Measurements from ENCODE around the gene CIZ1. TPM values are rescaled to one million over a fixed set of nuclear protein-coding genes. Genes with fewer than 3 reads are reported as not detected.

Gene CIZ1
- polyA plus RNA-seq, 4 donors, result 44.5 to 88.1 (median 47.8) TPM

DNA sequence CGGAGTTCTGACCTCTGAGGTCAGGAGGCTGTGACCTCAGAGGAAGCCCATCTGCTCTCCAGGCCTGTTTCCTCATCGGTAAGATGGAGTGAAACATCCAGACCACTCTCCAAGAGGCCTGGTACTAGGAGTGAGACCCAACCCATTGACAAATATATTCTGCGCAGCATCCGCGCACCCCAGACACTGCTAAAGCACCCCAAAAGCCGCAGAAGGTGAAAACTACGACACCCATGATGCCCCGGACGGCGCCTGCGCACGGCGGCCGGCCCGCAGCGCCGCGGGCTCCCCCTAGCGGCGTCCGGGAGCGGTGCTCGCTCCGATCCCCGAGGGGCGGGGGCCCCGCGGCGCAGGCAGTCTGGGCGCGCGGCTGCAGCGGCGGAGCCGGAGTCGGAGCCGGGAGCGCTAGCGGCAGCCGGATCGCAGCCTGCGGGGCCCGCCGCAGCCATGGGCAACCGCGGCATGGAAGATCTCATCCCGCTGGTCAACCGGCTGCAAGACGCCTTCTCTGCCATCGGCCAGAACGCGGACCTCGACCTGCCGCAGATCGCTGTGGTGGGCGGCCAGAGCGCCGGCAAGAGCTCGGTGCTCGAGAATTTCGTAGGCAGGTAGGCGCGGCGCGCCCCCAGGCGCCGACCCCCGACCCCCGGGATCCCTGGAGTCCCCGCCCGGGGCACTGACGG is 11.8 kb upstream of the CIZ1 start, which contains the start of gene DNM1:
Gene DNM1 (plus strand): TSS at position 356 of the 683 bp plus-strand sequence. CDS start 92 bp downstream, at position 448.
- FAIRE-seq, result no peak
- WGBS, 3 donors, result 0 to 1% (median 1%) methylated on average over 53 to 72 of the region's 72 CpGs

DNA sequence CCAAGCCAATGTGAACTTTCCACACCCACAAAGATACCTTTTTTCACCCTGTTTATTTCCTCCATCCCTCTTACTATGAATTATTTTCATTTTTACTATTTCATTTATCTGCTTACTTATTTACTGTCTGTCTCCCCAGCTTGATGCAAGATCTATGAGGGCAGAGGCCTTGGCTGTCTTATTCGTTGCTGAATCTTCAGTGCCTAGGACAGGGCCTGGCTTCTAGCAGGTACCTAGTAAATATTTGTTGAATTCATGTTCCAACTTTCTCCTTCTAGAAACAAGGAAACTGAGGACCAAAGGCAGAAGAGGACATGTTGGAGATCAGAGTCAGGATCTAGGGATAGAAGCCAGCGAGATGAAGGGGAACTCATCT is 11.3 kb upstream of the CIZ1 start:
- Histone ChIP-seq H3K4me3 (ENCODE audit: low read depth in 1 of 3, low read length in 3 of 3) (no peak overlapping the region), H3K27me3 (ENCODE audit: control insufficient read depth in 3 of 3, insufficient read depth in 3 of 3, low read length in 3 of 3) (peaks cover 0 to 3% (median 0%) of the 10 kb centered on the region in 3 donors), H3K4me1 (ENCODE audit: control insufficient read depth in 3 of 3, insufficient read depth in 2 of 3, low read depth in 1 of 3, low read length in 2 of 3) (peaks cover 0 to 27% (median 0%) of the 10 kb centered on the region in 3 donors), H3K27ac (ENCODE audit: low read depth in 1 of 3, low read length in 2 of 3) (no peak overlapping the region), H3K9me3 (ENCODE audit: control insufficient read depth in 2 of 2, insufficient read depth in 1 of 2, low read depth in 1 of 2, low read length in 1 of 2) (no peaks in the 10 kb centered on the region), H3K36me3 (ENCODE audit: control insufficient read depth in 3 of 3, insufficient read depth in 2 of 3, low read depth in 1 of 3, low read length in 3 of 3) (peaks cover 0 to 9% (median 0%) of the 10 kb centered on the region in 3 donors)
- no peak for FAIRE-seq
- no peak for DNase-seq
- WGBS, 3 donors, result 20 to 28% (median 23%) methylated on average over 2 of the region's 2 CpGs

More for the DNA sequence above, 11.8 kb upstream of the CIZ1 start, which contains the start of gene DNM1:
- Histone ChIP-seq H3K27ac (ENCODE audit: low read depth in 1 of 3, low read length in 2 of 3) (no peak within 1 kb of the TSS), H3K4me3 (ENCODE audit: low read depth in 1 of 3, low read length in 3 of 3) (peak within 1 kb of the TSS; percentile 50 to 66 (median 59)), H3K4me1 (ENCODE audit: control insufficient read depth in 3 of 3, insufficient read depth in 2 of 3, low read depth in 1 of 3, low read length in 2 of 3) (peaks cover 0 to 27% (median 0%) of the 10 kb centered on the region in 3 donors), H3K27me3 (ENCODE audit: control insufficient read depth in 3 of 3, insufficient read depth in 3 of 3, low read length in 3 of 3) (peaks cover 0 to 3% (median 0%) of the 10 kb centered on the region in 3 donors), H3K9me3 (ENCODE audit: control insufficient read depth in 2 of 2, insufficient read depth in 1 of 2, low read depth in 1 of 2, low read length in 1 of 2) (no peaks in the 10 kb centered on the region), H3K36me3 (ENCODE audit: control insufficient read depth in 3 of 3, insufficient read depth in 2 of 3, low read depth in 1 of 3, low read length in 3 of 3) (peaks cover 0 to 6% (median 0%) of the 10 kb centered on the region in 3 donors)
- DNase-seq, result peak; percentile 66 to 82

GRCh38 chr9:128201441-128202369 is 10.3 kb upstream of the CIZ1 start:
- Histone ChIP-seq H3K36me3 (ENCODE audit: control insufficient read depth in 3 of 3, insufficient read depth in 2 of 3, low read depth in 1 of 3, low read length in 3 of 3) (peaks cover 0 to 16% (median 0%) of the 10 kb centered on the region in 3 donors), H3K4me3 (ENCODE audit: low read depth in 1 of 3, low read length in 3 of 3) (no peak overlapping the region), H3K27ac (ENCODE audit: low read depth in 1 of 3, low read length in 2 of 3) (no peak overlapping the region), H3K27me3 (ENCODE audit: control insufficient read depth in 3 of 3, insufficient read depth in 3 of 3, low read length in 3 of 3) (peaks cover 0 to 3% (median 0%) of the 10 kb centered on the region in 3 donors), H3K9me3 (ENCODE audit: control insufficient read depth in 2 of 2, insufficient read depth in 1 of 2, low read depth in 1 of 2, low read length in 1 of 2) (no peaks in the 10 kb centered on the region), H3K4me1 (ENCODE audit: control insufficient read depth in 3 of 3, insufficient read depth in 2 of 3, low read depth in 1 of 3, low read length in 2 of 3) (peaks cover 0 to 22% (median 0%) of the 10 kb centered on the region in 3 donors)
- no peak for FAIRE-seq
- WGBS, 3 donors, result 75 to 83% (median 83%) methylated on average over 13 of the region's 13 CpGs
- DNase-seq, result no peak

DNA sequence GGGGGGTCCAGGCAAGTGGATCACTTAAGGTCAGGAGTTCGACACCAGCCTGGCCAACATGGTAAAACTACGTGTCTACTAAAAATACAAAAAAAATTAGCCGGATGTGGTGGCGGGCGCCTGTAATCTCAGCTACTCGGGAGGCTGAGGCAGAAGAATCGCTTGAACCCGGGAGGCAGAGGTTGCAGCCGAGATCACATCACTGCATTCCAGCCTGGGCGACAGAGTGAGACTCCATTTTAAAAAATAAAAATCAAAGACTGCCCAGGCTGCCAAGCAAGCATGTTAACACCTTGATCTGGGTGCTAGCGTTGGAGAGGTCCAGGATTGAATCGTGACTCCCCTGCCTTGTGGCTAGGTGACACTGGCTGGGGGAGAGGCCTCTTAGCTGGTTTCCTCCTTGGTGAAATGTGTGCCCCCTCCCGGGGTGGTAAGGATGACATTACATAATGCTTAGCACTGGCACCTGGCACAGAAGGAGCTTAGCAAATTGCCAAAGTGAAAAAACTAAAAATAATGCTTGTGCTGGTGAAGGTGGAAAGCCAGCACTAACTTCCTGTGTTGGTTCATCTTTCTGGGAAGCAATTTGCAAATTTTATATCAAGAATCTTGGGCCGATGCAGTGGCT is 2.2 kb upstream of the CIZ1 start:
- 84 to 87% (median 87%) methylated on average over 14 of the region's 14 CpGs for WGBS, 3 donors
- Histone ChIP-seq H3K27ac (ENCODE audit: low read depth in 1 of 3, low read length in 2 of 3) (peak overlapping the region; percentile 77 to 93 (median 79)), H3K4me3 (ENCODE audit: low read depth in 1 of 3, low read length in 3 of 3) (peak overlapping the region in 1 of 3 donors; percentile 95), H3K27me3 (ENCODE audit: control insufficient read depth in 3 of 3, insufficient read depth in 3 of 3, low read length in 3 of 3) (no peaks in the 10 kb centered on the region), H3K9me3 (ENCODE audit: control insufficient read depth in 2 of 2, insufficient read depth in 1 of 2, low read depth in 1 of 2, low read length in 1 of 2) (no peaks in the 10 kb centered on the region), H3K36me3 (ENCODE audit: control insufficient read depth in 3 of 3, insufficient read depth in 2 of 3, low read depth in 1 of 3, low read length in 3 of 3) (peaks cover 0 to 30% (median 0%) of the 10 kb centered on the region in 3 donors), H3K4me1 (ENCODE audit: control insufficient read depth in 3 of 3, insufficient read depth in 2 of 3, low read depth in 1 of 3, low read length in 2 of 3) (peaks cover 0 to 15% (median 4%) of the 10 kb centered on the region in 3 donors)
- DNase-seq (no peak), FAIRE-seq (no peak)

DNA sequence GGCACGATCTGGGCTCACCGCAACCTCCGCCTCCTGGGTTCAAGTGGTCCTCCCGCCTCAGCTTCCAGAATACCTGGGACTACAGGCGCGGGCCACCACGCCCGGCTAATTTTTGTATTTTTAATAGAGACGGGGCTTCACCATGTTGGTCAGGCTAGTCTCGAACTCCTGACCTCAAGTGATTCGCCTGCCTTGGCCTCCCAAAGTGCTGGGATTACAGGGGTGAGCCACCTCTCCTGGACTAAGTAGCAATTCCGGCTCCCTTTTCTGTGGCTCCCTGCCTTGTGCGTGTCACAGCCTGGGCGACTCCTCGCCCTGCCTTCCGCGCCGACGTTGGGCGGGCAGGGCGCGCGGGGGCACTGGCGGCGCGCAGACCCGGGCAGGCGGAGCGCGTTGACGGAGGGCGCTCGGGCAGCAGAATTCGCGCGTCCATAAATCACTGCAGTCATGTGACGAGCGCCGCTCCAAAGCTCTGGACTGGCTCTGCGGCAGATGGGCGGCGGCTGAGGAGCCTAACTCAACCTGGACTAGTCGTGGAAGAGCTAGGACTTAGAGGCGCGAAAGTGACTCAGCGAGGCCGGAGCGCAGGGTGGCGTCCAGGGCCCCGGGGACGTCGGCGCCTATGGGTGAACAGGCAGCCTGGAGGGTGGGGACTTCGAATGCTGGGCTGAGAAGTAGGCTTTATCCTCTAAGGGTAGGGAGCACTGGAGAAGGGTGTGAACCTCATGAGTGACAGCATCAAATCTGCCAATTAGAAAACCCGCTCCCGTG is 1.4 kb upstream of the CIZ1 start:
- peaks cover 0 to 31% (median 0%) of the 10 kb centered on the region in 3 donors for H3K36me3 ChIP-seq (ENCODE audit: control insufficient read depth in 3 of 3, insufficient read depth in 2 of 3, low read depth in 1 of 3, low read length in 3 of 3)
- FAIRE-seq, result no peak
- H3K9me3 ChIP-seq (ENCODE audit: control insufficient read depth in 2 of 2, insufficient read depth in 1 of 2, low read depth in 1 of 2, low read length in 1 of 2), result no peaks in the 10 kb centered on the region
- H3K27me3 ChIP-seq (ENCODE audit: control insufficient read depth in 3 of 3, insufficient read depth in 3 of 3, low read length in 3 of 3), result no peaks in the 10 kb centered on the region
- peak; percentile 94 to 97 for DNase-seq
- peak overlapping the region; percentile 77 to 93 (median 79) for H3K27ac ChIP-seq (ENCODE audit: low read depth in 1 of 3, low read length in 2 of 3)
- peak overlapping the region in 1 of 3 donors; percentile 95 for H3K4me3 ChIP-seq (ENCODE audit: low read depth in 1 of 3, low read length in 3 of 3)
- 15 to 20% (median 16%) methylated on average over 49 to 56 of the region's 56 CpGs for WGBS, 3 donors
- peaks cover 0 to 15% (median 4%) of the 10 kb centered on the region in 3 donors for H3K4me1 ChIP-seq (ENCODE audit: control insufficient read depth in 3 of 3, insufficient read depth in 2 of 3, low read depth in 1 of 3, low read length in 2 of 3)

- DNase-seq (no peak), FAIRE-seq (no peak)
- Histone ChIP-seq H3K36me3 (ENCODE audit: control insufficient read depth in 3 of 3, insufficient read depth in 2 of 3, low read depth in 1 of 3, low read length in 3 of 3) (peaks cover 0 to 38% (median 0%) of the 10 kb centered on the region in 3 donors), H3K9me3 (ENCODE audit: control insufficient read depth in 2 of 2, insufficient read depth in 1 of 2, low read depth in 1 of 2, low read length in 1 of 2) (no peaks in the 10 kb centered on the region), H3K4me1 (ENCODE audit: control insufficient read depth in 3 of 3, insufficient read depth in 2 of 3, low read depth in 1 of 3, low read length in 2 of 3) (peaks cover 0 to 15% (median 4%) of the 10 kb centered on the region in 3 donors), H3K27ac (ENCODE audit: low read depth in 1 of 3, low read length in 2 of 3) (peak overlapping the region; percentile 48 to 93 (median 78)), H3K27me3 (ENCODE audit: control insufficient read depth in 3 of 3, insufficient read depth in 3 of 3, low read length in 3 of 3) (no peaks in the 10 kb centered on the region), H3K4me3 (ENCODE audit: low read depth in 1 of 3, low read length in 3 of 3) (peak overlapping the region; percentile 67 to 86 (median 86))
- 17 to 20% (median 20%) methylated on average over 29 to 32 of the region's 32 CpGs for WGBS, 3 donors
Observed at GRCh38 chr9:128190516-128191405, 611 bp downstream of the CIZ1 start.

DNA sequence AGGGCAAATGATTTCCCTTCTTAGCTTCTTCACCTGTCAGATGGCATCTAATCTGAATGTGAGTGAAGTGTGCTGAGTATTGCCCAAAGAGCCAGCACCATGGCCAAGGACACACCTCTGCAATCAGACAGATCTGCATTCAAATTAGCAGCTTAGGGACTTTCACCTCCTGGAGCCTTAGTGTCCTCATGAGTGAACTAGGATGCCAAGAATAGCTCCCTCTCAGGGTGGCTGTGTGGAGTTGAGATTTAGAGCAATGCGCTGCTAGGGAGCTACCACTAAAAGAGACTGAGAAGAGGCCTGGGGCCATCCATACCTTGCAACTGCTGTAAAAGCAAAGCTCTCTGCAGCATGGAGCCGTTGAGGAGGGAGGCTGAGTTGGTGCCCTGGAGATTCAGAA is 1.4 kb downstream of the CIZ1 start:
- Histone ChIP-seq H3K4me3 (ENCODE audit: low read depth in 1 of 3, low read length in 3 of 3) (peak overlapping the region in 2 of 3 donors; percentile 67 to 86), H3K4me1 (ENCODE audit: control insufficient read depth in 3 of 3, insufficient read depth in 2 of 3, low read depth in 1 of 3, low read length in 2 of 3) (peaks cover 0 to 15% (median 4%) of the 10 kb centered on the region in 3 donors), H3K36me3 (ENCODE audit: control insufficient read depth in 3 of 3, insufficient read depth in 2 of 3, low read depth in 1 of 3, low read length in 3 of 3) (peaks cover 0 to 46% (median 4%) of the 10 kb centered on the region in 3 donors), H3K27ac (ENCODE audit: low read depth in 1 of 3, low read length in 2 of 3) (no peak overlapping the region), H3K27me3 (ENCODE audit: control insufficient read depth in 3 of 3, insufficient read depth in 3 of 3, low read length in 3 of 3) (no peaks in the 10 kb centered on the region), H3K9me3 (ENCODE audit: control insufficient read depth in 2 of 2, insufficient read depth in 1 of 2, low read depth in 1 of 2, low read length in 1 of 2) (no peaks in the 10 kb centered on the region)
- WGBS, 3 donors, result 45 to 74% (median 53%) methylated on average over 2 of the region's 2 CpGs
- DNase-seq, result peak; percentile 31 to 73
- FAIRE-seq, result no peak
